HG02763 (cell line): ENCODE data around the gene CFAP77.

Experiments used
- ATAC-seq: cut with Tn5 transposase; IDR thresholded peaks from one replicate; pipeline ENCODE4 v1.9.1; 2021; ENCODE audit warnings: mild to moderate bottlenecking, moderate library complexity; ENCODE audit not compliant: unreplicated experiment

CFAP77 gene

DNA sequence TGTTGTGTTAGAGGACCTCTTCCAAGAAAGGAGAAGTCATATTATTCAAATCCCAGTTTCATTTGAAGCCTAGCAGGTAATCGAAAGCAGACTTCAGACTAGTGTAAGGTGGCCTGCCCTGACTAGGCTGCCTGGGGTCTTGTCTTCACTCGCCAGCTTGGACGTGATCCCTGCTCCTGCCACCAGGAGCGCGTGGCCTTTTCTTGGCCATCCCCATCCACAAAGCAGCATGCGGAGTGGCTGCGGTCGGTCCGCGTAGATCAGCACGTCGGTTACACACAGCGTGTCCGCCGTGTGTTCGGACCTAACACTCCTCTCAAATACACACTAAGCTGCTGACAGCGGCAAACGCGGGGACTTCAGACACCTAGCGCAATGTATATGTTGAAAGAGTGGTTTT lies 37.3 kb downstream of the CFAP77 start:
- ATAC-seq = no peak

DNA sequence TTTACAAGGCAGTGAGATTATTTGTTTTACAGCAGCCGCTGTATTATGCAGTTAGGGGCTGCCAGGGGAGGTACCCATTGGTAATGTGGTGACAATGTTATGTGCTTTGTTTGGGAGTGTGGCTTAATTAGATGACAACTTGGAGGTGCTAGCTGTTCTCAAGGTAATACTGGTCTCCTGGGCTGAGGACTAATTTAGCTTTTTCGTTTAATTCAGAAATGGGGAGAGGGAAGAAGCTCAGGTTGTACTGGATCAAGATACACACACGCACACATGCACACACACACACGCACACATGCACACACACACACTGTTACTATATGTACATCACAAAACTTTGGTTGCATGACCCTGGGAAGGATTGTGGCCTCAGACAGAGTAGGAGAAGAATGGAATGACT lies 37.9 kb downstream of the CFAP77 start:
- ATAC-seq = no peak

DNA sequence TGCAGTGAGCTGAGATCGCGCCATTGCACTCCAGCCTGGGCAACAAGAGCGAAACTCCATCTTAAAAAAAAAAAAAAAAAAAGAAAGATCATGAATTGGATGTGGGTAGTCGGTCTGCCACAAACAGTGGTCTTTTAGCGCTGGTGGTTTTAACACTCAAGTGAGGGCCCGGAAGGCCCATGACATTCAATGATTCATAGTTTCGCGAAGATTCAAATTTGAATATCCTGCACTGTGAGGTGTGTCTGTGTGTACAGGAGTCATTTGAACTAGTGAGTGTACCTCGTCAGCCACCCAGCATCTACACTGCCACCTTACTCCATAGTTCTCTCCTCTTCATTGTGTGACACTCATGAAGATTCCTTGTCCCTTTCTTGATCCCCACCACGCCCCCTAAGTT lies 41.3 kb downstream of the CFAP77 start:
- no peak for ATAC-seq

DNA sequence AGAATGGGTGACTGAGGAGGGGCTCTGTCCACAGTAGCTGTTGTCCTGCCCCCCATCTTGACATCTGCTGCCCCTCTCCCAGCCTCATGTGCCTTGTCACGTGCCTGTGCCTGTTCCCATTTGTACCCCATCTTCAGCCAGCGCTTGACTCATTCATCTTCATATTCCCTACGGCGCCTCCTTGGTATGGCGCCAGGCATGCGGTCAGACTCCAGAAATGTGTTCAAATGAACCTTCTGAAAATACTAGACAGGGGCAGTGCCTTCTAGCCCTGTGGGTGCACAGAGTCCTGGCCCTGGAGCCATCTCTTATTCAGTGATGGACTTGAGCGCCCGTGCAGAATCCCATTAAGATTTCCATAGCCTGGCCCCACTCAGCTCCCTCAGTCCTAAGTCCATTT lies 46.2 kb downstream of the CFAP77 start:
- ATAC-seq = no peak

DNA sequence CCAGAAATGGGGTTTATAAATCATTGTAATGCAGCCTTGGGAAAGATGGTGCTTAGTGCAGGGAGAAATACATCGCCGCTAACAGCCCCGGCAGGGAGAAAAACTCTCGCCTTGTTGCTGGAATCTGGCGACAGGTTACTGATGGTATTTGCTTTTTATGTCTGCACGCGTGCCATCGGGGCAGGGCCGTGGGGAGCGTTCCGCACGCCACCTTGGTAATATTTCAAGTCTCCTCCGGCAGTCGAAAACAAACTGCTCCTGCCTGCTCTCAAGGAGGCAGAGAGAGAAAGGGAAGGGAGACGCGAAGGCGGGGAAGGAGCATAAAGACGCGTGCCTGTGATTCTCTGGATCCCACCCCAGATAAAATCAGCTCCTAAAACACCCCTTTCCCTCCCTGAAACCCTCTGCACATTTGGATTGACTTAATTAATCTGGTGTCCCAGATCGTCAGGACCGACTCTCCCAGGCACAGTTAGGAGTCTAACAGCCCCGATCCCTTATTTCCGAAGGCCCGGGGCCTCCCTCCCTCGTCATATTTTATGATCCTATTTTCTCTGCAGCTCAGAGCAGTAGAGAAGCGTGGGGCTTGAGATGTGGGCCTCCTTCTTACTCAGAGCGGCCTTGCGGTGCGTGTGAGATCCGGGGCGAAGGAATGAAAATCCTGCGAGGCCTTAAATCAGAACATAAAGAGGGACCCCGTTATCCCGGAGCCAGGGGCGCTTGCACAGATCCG lies 47.7 kb downstream of the CFAP77 start:
- no peak for ATAC-seq

DNA sequence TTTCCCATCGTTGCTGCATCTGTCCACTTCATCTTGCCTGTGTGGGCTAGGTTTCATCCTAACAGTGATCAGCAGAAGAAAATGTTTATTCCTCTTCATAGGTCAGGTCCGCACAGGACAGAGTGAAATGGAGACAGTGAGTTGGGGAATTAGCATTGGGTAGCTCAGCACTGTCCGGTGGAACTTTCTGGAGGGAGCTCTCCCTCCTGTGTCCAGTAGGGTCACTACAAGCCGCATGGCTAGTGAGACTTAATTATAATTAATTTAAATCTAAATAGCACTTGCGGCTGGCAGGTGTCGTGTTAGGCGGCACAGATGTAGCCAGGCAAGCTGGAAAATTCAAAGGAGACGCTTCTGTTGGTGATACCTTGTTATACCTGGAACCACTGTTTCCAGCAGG lies 48.4 kb downstream of the CFAP77 start:
- ATAC-seq = no peak

DNA sequence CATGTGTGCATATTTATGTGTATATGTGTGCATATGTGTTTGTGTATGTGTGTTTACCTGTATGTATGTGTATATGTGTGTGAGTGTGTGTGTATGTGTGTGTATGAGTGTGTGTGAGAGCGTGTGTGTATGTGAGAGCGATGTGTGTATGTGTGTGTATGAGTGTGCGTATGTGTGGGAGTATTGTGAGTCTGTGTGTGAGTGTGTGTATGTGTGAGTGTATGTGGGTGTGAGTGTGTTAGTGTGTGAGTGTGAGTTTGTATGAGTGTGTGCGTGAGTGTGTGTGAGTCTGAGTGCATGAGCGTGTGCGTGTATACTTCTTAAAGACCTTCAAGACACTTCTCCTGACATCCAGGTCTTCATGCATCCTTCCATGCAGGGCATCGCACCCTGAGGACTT lies 49.6 kb downstream of the CFAP77 start:
- no peak for ATAC-seq

DNA sequence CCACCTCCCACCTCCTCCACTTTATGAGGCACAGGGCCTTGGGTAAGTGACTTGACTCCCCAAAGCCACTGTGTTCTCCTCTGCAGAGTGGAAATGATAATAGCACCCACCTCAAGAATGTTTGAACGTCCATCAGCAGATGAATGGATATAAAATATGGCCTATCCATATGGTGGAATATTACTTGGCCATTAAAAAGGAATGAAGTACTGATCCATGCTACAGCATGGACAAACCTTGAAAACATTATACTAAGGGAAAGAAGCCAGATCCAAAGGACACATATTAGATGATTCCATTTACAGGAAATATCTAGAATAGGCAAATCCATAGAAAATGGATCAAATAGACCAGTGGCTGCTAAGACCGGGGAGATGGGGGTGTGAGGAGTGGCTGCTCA lies 50.2 kb downstream of the CFAP77 start:
- no peak for ATAC-seq

DNA sequence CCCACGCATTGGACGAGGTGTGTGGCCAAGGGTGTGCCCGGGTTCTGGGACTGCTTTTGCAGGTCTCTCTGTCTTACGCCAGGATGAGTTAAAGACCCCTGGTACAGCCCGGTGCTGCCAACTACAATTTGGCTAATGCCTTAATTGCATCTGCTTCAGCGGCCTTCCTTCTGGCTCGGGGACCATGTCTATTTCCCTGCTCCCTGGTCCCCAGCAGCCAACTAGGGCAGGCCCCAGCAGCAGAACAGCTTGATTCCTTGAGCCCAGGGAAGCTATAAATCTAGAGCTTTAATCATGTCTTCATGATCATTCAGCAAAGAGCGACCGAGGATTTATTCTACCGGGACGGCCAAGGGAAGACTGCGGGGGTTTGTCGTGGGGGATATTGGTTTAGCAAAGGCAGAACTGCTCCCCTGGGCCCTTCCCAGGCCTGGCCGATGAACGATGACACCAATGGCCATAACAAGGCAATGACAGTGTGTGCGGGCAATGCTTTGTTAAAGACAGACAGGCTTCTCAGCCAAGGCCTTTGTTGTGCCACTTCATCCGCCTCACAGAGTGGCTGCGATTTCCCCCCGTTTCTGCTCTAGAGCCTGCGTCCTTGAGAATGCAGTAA lies 51.4 kb downstream of the CFAP77 start:
- no peak for ATAC-seq

DNA sequence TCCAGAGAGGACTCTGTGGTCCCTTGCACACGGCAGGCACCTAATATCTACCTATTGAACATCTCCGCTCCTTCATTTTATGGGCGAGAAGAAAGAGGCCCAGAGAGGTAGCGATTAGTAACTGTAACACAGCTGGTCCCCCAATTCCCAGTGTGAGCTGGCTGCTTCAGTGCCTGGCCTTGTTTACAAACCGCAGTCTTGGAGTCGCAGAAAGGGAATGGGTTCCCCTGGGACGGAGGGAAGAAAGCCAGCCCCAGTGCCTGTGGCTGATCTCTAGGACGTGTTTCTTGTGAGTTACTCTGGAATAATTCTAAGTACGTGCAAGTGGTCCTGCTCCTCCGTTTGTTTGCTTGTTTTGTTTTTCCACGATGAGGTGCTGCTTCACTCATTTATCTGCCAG lies 52.0 kb downstream of the CFAP77 start:
- no peak for ATAC-seq

DNA sequence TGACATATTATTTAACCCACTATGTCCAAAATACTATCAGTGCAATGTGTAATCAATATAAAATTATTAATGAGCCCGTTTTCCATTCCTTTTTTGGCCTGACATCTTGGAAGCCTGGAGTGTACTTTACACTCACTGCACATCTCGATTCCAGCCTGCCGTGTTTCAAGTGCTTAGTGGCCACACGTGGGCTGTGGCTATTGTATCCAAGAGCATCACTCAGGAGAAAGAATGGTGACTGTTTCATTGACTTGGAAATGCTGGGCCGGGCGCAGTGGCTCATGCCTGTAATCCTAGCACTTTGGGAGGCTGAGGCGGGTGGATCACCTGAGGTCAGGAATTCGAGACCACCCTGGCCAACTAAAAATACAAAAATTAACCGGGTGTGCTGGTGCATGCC lies 54.5 kb downstream of the CFAP77 start:
- no peak for ATAC-seq

DNA sequence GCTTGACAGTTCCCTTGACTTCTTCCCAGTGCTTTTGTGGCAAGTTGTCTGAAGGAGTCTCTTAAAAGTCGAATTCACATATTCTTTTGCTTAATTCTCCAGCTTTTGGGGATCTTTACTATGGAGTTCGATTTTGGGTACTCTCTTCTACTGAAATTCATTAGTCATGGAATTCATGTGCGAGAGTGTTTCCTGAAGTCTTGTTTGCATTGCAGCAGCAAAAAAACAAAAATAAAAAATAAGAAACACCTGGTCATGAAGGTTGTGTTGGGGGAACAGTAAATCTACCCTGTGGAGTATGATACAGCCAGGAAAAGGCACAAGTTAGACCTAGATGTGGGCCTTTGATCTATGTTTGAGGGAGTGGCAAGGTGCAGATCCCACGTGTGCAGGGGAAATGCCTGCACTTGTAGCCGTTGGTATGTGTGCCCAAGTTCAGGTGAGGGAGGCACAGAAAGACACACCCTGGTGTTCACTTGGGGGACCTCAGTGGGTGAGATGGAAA lies 55.2 kb downstream of the CFAP77 start:
- ATAC-seq = no peak

DNA sequence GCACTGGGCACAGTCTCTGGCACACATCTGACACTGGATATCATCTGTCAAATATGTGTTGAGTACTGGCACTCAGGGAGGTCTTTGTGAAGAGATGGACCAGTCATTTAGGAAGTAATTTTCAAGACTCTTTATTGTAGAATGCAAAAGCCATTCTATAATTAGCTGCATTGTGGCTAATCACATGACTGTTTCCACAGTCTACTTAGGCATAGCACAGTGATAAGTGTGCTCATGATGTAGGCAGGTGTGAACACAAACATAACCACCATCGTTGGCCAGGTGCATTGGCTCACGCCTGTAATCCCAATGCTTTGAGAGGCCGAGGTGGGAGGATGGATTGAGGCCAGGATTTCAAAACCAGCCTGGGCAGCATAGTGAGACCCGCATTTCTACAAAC lies 62.2 kb downstream of the CFAP77 start:
- no peak for ATAC-seq

DNA sequence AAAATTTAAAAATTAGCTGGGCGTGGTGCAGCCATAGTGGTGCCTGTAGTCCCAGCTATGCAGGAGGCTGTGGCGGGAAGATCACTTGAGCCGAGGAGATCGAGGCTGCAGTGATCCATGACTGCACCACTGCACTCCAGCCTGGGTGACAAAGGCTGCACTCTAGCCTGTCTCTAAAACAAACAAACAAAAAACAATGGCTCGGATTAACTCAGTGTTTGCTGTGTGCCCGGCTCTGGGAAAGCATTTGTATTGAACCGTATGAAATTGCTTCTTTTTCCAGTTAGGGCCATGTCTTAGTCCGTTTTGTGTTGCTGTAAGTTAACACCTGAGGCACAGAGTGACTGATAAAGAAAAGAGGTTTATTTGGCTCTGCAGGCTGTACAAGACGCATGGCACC lies 62.6 kb downstream of the CFAP77 start:
- ATAC-seq = no peak

DNA sequence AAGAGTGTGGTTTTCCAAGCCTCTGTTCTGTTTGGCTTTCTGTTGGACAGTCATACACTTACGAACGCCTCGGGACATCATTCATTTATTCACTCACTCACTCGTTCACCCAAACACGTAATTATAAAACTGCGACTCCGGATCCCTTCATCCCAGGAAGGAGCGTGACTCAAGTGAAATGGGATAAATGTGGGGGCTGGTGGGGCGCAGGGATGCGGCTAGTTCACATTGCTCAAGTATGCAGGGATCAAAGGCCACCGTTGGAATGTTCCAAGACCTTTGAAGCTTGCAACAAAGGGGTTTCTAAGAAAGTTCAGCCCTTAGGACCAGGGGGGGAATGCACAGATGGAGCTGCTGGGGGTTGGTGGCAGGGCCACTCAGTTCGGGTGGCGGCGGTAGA lies 64.2 kb downstream of the CFAP77 start:
- no peak for ATAC-seq

DNA sequence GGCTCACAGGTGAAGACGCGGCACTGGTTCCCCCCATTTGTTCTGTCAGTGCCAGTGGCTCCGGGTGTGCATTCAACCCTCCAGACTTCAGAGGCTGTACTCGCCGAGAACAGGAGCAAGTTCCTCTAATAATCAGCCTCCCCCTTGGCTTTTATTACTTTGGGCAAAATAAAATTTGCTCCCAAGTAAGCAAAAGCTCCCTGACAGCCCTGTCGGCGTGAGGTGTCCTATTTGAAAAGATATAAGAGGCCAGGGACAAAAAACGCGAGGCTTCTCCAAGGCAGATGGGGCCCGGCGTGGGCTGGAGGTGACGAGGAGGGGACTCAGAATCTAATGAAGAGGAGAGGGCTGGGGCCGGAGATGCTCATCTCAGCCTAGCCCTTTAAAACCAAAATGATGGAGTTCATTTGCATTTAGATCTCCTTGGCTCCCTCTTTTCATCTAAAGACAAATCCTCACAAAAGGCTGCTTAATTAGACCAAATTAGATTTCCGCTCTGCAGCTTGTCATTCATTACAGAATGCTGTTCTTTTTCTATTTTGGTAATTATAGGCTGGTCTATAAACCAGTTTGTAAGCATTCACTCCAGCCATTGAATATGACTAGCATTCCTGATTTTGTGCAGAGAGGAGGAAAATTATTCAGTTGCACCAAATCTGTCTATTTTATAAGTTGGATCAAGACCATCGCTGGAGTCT lies 68.5 kb downstream of the CFAP77 start:
- no peak for ATAC-seq

DNA sequence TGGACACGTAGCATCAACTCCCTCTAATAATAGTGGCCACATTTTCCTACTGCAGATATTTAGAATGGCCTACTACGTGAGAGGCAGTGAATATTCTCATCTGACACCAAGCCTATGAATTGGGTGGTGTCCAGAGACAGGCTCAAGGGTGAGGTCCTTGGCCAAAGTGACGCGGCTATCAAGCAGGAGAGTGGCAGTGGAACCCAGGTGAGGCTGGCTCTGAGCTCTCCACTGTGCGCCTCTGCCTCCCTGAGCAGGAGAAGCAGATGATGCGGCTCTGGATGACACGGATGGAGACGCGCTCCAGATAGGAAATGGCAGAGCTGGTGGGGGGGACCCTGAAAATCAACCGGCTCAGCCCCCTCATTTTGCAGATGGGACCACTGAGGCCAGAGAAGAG lies 69.7 kb downstream of the CFAP77 start:
- ATAC-seq = no peak

DNA sequence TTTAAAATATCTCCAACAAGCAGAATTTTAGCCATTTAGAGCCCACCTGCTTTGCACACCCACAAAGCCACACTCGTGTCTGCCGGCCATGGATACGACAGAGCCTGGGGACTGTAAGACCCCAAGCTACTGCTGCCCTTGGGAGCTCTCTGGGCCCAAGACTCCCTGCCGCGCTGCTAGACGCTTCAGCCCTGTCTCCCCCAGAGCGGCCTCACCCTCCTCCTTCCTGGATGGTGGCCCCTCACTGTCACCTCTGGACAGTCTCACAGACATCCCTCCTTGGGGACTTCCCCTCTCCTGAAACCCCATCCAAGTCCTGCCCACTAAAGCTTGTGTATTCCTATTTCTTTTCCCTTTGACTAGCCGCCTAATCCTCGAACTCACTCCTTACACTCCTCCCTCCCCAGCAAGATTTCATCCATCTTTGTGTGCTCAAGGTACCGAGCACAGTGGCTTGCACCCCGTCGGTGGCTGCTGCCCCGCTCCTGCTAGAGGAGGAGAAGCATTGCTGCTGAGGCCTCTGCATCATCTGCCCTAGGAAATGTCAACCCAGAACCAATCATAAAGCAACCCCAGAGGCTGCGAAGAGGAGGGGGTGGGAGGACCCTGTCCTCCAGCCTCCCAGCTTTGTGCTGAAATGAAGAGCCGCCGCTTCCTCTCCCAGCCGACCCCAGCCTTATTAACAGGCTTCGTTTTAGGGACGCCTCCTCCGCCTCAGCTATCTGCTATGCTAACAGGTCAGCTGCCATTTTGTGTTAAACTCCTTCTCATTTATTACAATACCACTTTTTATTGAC lies 71.2 kb downstream of the CFAP77 start:
- ATAC-seq = no peak

DNA sequence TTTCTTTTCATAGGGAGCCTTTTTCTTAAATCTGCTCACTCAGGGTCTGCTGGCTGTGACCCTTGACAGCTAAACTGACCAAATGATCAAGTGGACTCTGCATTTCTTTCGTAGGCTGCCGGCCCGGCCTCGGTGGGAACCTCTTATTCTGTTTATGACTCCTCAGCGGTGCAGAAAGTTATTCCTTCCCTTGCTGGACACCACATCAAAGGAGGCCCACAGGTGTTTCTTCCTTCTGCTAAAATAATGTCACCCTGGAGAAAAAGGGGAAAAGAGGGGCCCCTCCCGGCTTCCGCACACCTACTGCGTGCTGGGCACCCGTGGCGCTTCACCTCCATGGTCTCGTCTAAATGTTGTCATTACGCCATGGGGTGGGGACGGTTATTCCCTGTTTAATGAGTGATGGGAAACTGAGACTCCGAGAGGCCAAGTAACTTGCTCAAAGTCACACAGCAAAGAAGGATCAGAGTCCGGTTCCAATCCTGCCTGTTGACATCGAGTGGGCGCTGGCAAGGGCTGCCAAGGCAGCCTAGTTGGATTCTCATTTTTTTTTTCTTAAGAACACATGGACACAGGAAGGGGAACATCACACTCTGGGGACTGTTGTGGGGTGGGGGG lies 72.3 kb downstream of the CFAP77 start:
- no peak for ATAC-seq

DNA sequence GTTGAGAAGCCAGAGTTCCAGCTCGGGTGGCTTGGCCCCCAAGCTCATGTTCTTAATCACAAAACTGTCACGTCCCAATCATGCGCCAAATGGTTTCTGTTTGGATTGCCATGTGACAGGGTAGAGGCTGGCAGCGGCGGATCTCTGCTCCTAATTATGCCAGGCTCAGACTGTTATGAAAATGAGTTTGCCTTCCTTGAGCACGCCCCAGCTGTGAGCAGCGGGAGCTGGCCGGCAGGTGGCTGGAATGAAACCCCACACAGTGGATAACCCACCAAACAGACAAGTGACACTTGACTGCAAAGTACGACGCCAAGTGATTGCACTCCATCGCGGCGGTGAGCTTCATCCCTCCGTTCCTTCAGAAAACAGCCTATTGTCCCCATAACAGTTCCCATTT lies 75.4 kb downstream of the CFAP77 start:
- no peak for ATAC-seq
